K562 (cell line): ENCODE measurements around the gene ITPKA. TPM values are rescaled to one million over a fixed set of nuclear protein-coding genes. Genes with fewer than 3 reads are reported as not detected.

Source experiments
- ATAC-seq: fragments of 200-7000 bp; cut with Tn5 transposase; 3 replicates; pipeline ENCODE4 v1.9.1; 2020; ENCODE audit warnings: moderate library complexity
- BruUV-seq: library from RNA; stranded (reverse); fragments of 400-500 nt; replicated peaks from 2 replicates; lab custom pipeline; 2021; lab: Mats Ljungman, UMichigan
- CTCF ChIA-PET: fragments of 300-600 bp; formaldehyde crosslinking; extraction: SDS; loops from one replicate; lab custom pipeline; 2021; ENCODE audit warnings: low intra/inter-chr PET ratio; lab: Yijun Ruan, JAX
- POLR2A ChIA-PET: fragments of 300-600, 350-650 bp; sonication (Branson Sonifier 250); formaldehyde crosslinking; extraction: SDS; loops from one replicate; lab custom pipeline; 2021; ENCODE audit warnings: antibody characterized with exemption, inconsistent platforms; lab: Yijun Ruan, JAX
- DNase-seq, 4 experiments: peaks; one replicate each; pipeline versions ENCODE4 v3.0.0 to v3.0.0-alpha.2; 2011 to 2018; ENCODE audit warnings: low spot score in 3 of 4, mixed read lengths in 3 of 4; ENCODE audit errors: extremely low read depth in 1 of 4
- FAIRE-seq: peaks from 2 replicates; lab custom pipeline; 2011; peaks lifted over from hg19 to GRCh38; lab: Jason Lieb, UNC
- H2AFZ ChIP-seq: 2 replicates; pipeline ENCODE4 v1.6.0; 2011; ENCODE audit warnings: low read depth, low read length, control low read depth, inconsistent platforms
- H3K27ac ChIP-seq: fragments of 200-600 bp; 3 replicates; pipeline ENCODE4 v1.8.0; 2011; ENCODE audit warnings: low read depth, mild to moderate bottlenecking, control low read depth, inconsistent platforms, low read length, moderate library complexity, mixed read lengths; ENCODE audit errors: extremely low read depth
- H3K27me3 ChIP-seq, 2 experiments: fragments of 300-600 bp in 1 of 2; 2 replicates in 1 of 2; 3 replicates in 1 of 2; pipeline versions ENCODE4 v1.6.0 to v1.8.0; 2011; ENCODE audit warnings: inconsistent platforms in 2 of 2, low read length in 2 of 2, mild to moderate bottlenecking in 1 of 2, mixed read lengths in 1 of 2, moderate library complexity in 1 of 2; ENCODE audit not compliant: control insufficient read depth in 2 of 2, insufficient read depth in 2 of 2
- H3K36me3 ChIP-seq: fragments of 300-600 bp; 3 replicates; pipeline ENCODE4 v1.8.0; 2011; ENCODE audit warnings: mild to moderate bottlenecking, low read length, inconsistent platforms; ENCODE audit not compliant: control insufficient read depth, insufficient read depth
- H3K4me1 ChIP-seq, 2 experiments: fragments of 200-600 bp in 1 of 2; replicated peaks in 1 of 2; 2 replicates in 1 of 2; 3 replicates in 1 of 2; pipeline versions ENCODE4 v1.5.1 to v1.8.0; 2011; ENCODE audit warnings: inconsistent platforms in 2 of 2, low read length in 2 of 2, mild to moderate bottlenecking in 1 of 2, mixed read lengths in 1 of 2, moderate library complexity in 1 of 2; ENCODE audit not compliant: control insufficient read depth in 2 of 2, insufficient read depth in 2 of 2
- H3K4me2 ChIP-seq: 2 replicates; pipeline ENCODE4 v1.6.1; 2011; ENCODE audit warnings: low read length, control low read depth, inconsistent platforms, mixed read lengths; ENCODE audit not compliant: insufficient read depth
- H3K4me3 ChIP-seq: fragments of 200-600 bp; sonication (generic), shearing (Covaris generic); 2 replicates; pipeline ENCODE4 v1.5.1; 2016; ENCODE audit warnings: control low read depth, inconsistent platforms
- H3K79me2 ChIP-seq: fragments of 200-600 bp; 3 replicates; pipeline ENCODE4 v1.8.0; 2011; ENCODE audit warnings: low read length, inconsistent platforms; ENCODE audit not compliant: control insufficient read depth, insufficient read depth
- H3K9ac ChIP-seq, 2 experiments: 2 replicates each; pipeline versions ENCODE4 v1.6.0 to v1.6.1; 2011; ENCODE audit warnings: low read depth in 2 of 2, low read length in 2 of 2, control low read depth in 1 of 2, inconsistent platforms in 1 of 2, mild to moderate bottlenecking in 1 of 2, mixed read lengths in 1 of 2; ENCODE audit not compliant: insufficient read depth in 1 of 2
- H3K9me1 ChIP-seq: one replicate; pipeline ENCODE4 v1.6.0; 2011; ENCODE audit warnings: inconsistent platforms, mild to moderate bottlenecking, low read length, moderate library complexity; ENCODE audit not compliant: control insufficient read depth, insufficient read depth
- H3K9me3 ChIP-seq: replicated peaks from 2 replicates; pipeline ENCODE4 v1.5.1; 2011; ENCODE audit warnings: low read depth, low read length, inconsistent platforms; ENCODE audit not compliant: control insufficient read depth, insufficient read depth
- H4K20me1 ChIP-seq: replicated peaks from 2 replicates; pipeline ENCODE4 v1.6.1; 2011; ENCODE audit warnings: low read length, inconsistent platforms, mixed read lengths; ENCODE audit not compliant: control insufficient read depth, insufficient read depth
- BRD4 ChIP-seq: fragments of 200-600 bp; sonication (generic); IDR thresholded peaks from 2 replicates; pipeline ENCODE4 v1.6.1; 2017; ENCODE audit warnings: inconsistent platforms
- FOXK2 ChIP-seq, 2 experiments: fragments of 450-650 bp; IDR thresholded peaks in 1 of 2; conservative IDR thresholded peaks in 1 of 2; 2 replicates each; pipeline ENCODE4 v1.6.1; 2016; ENCODE audit warnings: low read depth in 2 of 2, mild to moderate bottlenecking in 1 of 2
- MCM5 ChIP-seq: fragments of 450-650 bp; IDR thresholded peaks from 2 replicates; pipeline ENCODE4 v1.6.1; 2016; ENCODE audit warnings: low read depth
- MEF2A ChIP-seq: IDR thresholded peaks from 2 replicates; pipeline ENCODE4 v1.6.1; 2011; ENCODE audit warnings: low read depth, mild to moderate bottlenecking, low read length, moderate library complexity; ENCODE audit not compliant: control insufficient read depth
- NFRKB ChIP-seq: fragments of 450-650 bp; IDR thresholded peaks from 2 replicates; pipeline ENCODE4 v1.6.1; 2016; ENCODE audit warnings: low read depth
- NFXL1 ChIP-seq: fragments of 450-650 bp; formaldehyde crosslinking; IDR thresholded peaks from 2 replicates; pipeline ENCODE4 v1.4.0; 2021; ENCODE audit warnings: mild to moderate bottlenecking
- PML ChIP-seq: IDR thresholded peaks from 2 replicates; pipeline ENCODE4 v1.6.1; 2012; ENCODE audit warnings: low read length, inconsistent platforms
- PURB ChIP-seq: sonication (generic); formaldehyde crosslinking; IDR thresholded peaks from 2 replicates; pipeline ENCODE4 v1.9.0; 2021; ENCODE audit warnings: low read depth, mild to moderate bottlenecking, missing genetic modification reagents
- RAD21 ChIP-seq, 2 experiments: fragments of 250-450 bp in 1 of 2; fragments of 450-650 bp in 1 of 2; sonication (Bioruptor Pico) in 1 of 2; formaldehyde crosslinking in 1 of 2; IDR thresholded peaks in 1 of 2; conservative IDR thresholded peaks in 1 of 2; 2 replicates each; pipeline versions ENCODE4 v1.4.0 to v1.8.0; 2020 to 2022; ENCODE audit warnings: mild to moderate bottlenecking in 2 of 2, moderate library complexity in 1 of 2
- RCOR1 ChIP-seq, 2 experiments: IDR thresholded peaks; 2 replicates each; pipeline ENCODE4 v1.6.1; 2012; ENCODE audit warnings: low read depth in 2 of 2, low read length in 2 of 2, borderline replicate concordance in 1 of 2, improper control_type of control experiment in 1 of 2
- SMAD2 ChIP-seq: fragments of 150-350 bp; IDR thresholded peaks from 2 replicates; pipeline ENCODE4 v1.6.1; 2014; ENCODE audit warnings: low read depth, mild to moderate bottlenecking, low read length
- SMC3 ChIP-seq: conservative IDR thresholded peaks from 2 replicates; pipeline ENCODE4 v1.6.1; 2011; ENCODE audit warnings: low read depth, low read length, improper control_type of control experiment; ENCODE audit not compliant: insufficient read depth
- TARDBP ChIP-seq: fragments of 450-650 bp; IDR thresholded peaks from 2 replicates; pipeline ENCODE4 v1.6.1; 2016
- TBP ChIP-seq: optimal IDR thresholded peaks from 2 replicates; pipeline ENCODE3; 2011; ENCODE audit warnings: low read depth, low read length, improper control_type of control experiment
- TRIM28 ChIP-seq: fragments of 450-650 bp; IDR thresholded peaks from 2 replicates; pipeline ENCODE4 v1.6.1; 2017
- XRCC3 ChIP-seq: fragments of 450-650 bp; IDR thresholded peaks from 2 replicates; pipeline ENCODE4 v1.6.1; 2017; ENCODE audit warnings: mild to moderate bottlenecking, moderate library complexity
- ZNF444 ChIP-seq: fragments of 250-450 bp; sonication (Bioruptor Pico); IDR thresholded peaks from 2 replicates; pipeline ENCODE4 v1.4.0; 2020; ENCODE audit warnings: mild to moderate bottlenecking, moderate library complexity
- ZNF586 ChIP-seq: fragments of 450-650 bp; formaldehyde crosslinking; conservative IDR thresholded peaks from 2 replicates; pipeline ENCODE4 v1.4.0; 2020; ENCODE audit warnings: mild to moderate bottlenecking, moderate library complexity
- WGBS: fragments of 100-300 bp; shearing (Covaris generic); methylation state at CpG from one replicate; pipeline ENCODE4 v1.1.6; 2016; ENCODE audit warnings: low coverage, mixed read lengths; ENCODE audit not compliant: insufficient coverage; ENCODE audit errors: missing lambda C conversion rate; 5-methylcytosine and 5-hydroxymethylcytosine counted together
- in situ Hi-C: fragments of 300-500 bp; cut with MboI; formaldehyde crosslinking; loops from 4 replicates; pipeline ENCODE4 v1.15.0; 2018; ENCODE audit warnings: inconsistent platforms, mixed read lengths
- intact Hi-C: fragments of 100-400 bp; cut with micrococcal nuclease; formaldehyde crosslinking; loops from 2 replicates; pipeline ENCODE4 v1.14.2; 2022
- polyA plus RNA-seq, 8 experiments: library from polyadenylated mRNA; depleted of rRNA in 4 of 8; stranded (reverse) in 5 of 8; unstranded in 3 of 8; fragments of >200 nt; fragmentation: Nextera tagmentation in 2 of 8; fragmentation: Illumina TruSeq in 1 of 8; extraction: Ambion mirVana in 2 of 8; extraction: Trizol in 1 of 8; gene quantifications; 2 replicates each; pipeline versions ENCODE4 v1.2.1 to v1.2.3, GENCODE V29; 2011 to 2014; ENCODE audit warnings: inconsistent platforms in 1 of 8, missing spikeins in 1 of 8
- total RNA-seq, 7 experiments: library from RNA; depleted of rRNA in 6 of 7; stranded (reverse); fragments of >200 nt in 6 of 7; fragmentation: Illumina TruSeq in 2 of 7; extraction: Trizol in 2 of 7; gene quantifications; 2 replicates each; pipeline versions ENCODE4 v1.2.1 to v1.2.3, GENCODE V29; 2011 to 2021; ENCODE audit warnings: low replicate concordance in 1 of 7
- TF ChIP-seq, protein P1 (sequence below): fragments of 450-650 bp; IDR thresholded peaks from 2 replicates; pipeline ENCODE4 v1.6.1; 2017; ENCODE audit warnings: mild to moderate bottlenecking, moderate library complexity

The ITPKA gene
- total and polyA plus RNA-seq, 9 of the 15 experiments (the other 6 are each of a cell fraction or from before 2014, with no cell fraction given): 0.14 to 68.4 (median 11.5) TPM

DNA sequence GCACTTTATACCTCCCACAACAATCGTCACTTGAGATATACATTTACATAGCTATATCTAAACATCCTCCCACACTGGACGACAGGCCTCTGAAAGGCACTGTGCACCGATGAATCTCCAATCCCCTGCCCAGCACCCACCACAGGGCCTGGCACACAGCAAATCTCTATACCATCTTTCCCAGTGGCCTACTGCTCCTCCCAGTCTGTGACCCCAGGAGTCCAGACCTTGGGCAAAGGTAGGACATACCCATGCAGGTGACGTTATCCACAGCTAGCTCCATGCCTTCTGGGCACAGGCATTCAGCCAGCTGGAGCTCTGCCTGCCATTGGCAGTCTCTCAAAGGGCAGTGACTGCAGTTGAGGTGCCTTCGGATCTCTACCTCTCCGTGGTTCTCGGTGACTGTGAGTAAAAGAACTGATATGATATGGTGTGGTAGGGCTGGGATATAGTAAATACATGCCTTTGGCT, 14.2 kb downstream of the ITPKA start:
- H3K4me3 ChIP-seq: no peak overlapping the region
- ATAC-seq: no peak
- ChIA-PET CTCF (no interaction called here), POLR2A (interaction anchor here (0.5 to 1.8 kb wide), 6 partner anchors 10 to 154 kb away, joined by 3 to 8 read pairs (median 3); no protein-coding TSS in a partner anchor)
- no peak for DNase-seq
- no peaks in the 10 kb centered on the region for H3K27me3 ChIP-seq
- H2AFZ ChIP-seq: no peak overlapping the region
- H3K79me2 ChIP-seq: no peaks in the 10 kb centered on the region
- intact Hi-C loops: no loop called here
- H3K9ac ChIP-seq: peak overlapping the region in 1 of 2 experiments; percentile 2; a peak in 1 of 4 replicates
- no peak for FAIRE-seq
- no TSS peak for BruUV-seq
- no peak for TF ChIP-seq PURB (CRISPR knock-in tag)
- TF ChIP-seq BRD4: no peak
- TF ChIP-seq, protein P1, sequence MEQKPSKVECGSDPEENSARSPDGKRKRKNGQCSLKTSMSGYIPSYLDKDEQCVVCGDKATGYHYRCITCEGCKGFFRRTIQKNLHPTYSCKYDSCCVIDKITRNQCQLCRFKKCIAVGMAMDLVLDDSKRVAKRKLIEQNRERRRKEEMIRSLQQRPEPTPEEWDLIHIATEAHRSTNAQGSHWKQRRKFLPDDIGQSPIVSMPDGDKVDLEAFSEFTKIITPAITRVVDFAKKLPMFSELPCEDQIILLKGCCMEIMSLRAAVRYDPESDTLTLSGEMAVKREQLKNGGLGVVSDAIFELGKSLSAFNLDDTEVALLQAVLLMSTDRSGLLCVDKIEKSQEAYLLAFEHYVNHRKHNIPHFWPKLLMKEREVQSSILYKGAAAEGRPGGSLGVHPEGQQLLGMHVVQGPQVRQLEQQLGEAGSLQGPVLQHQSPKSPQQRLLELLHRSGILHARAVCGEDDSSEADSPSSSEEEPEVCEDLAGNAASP: no peak
- TF ChIP-seq RAD21 (CRISPR knock-in tag; conservative IDR thresholded peaks at IDR 0.05 in 1 of 2, IDR thresholded peaks at IDR 0.05 in 1 of 2): no peak
- no peak for TF ChIP-seq SMC3
- TF ChIP-seq XRCC3: no peak
- no peak for TF ChIP-seq PML
- no peak for TF ChIP-seq ZNF586 (CRISPR knock-in tag)
- TF ChIP-seq NFXL1 (CRISPR knock-in tag): no peak
- TF ChIP-seq RCOR1 (IDR thresholded peaks at IDR 0.05; ENCODE audit: borderline replicate concordance in 1 of 2, low read depth in 2 of 2, low read length in 2 of 2): no peak
- no peak for TF ChIP-seq MEF2A
- no peak for TF ChIP-seq FOXK2 (conservative IDR thresholded peaks at IDR 0.05 in 1 of 2, IDR thresholded peaks at IDR 0.05 in 1 of 2; ENCODE audit: low read depth in 2 of 2)
- no peak for TF ChIP-seq SMAD2
- TF ChIP-seq ZNF444 (CRISPR knock-in tag): no peak
- no peak for TF ChIP-seq NFRKB
- TF ChIP-seq TARDBP: no peak
- no peak for TF ChIP-seq TRIM28
- TF ChIP-seq MCM5: no peak
- no peak for TF ChIP-seq TBP
- H3K4me2 ChIP-seq: no peak overlapping the region
- H3K36me3 ChIP-seq: peaks cover 14% of the 10 kb centered on the region; the same call in 1 of the 3 replicates
- H3K9me1 ChIP-seq: peaks cover 3% of the 10 kb centered on the region
- H3K9me3 ChIP-seq: no peaks in the 10 kb centered on the region
- no peak overlapping the region for H3K27ac ChIP-seq
- H3K4me1 ChIP-seq: peaks cover 0 to 17% of the 10 kb centered on the region in 2 experiments; a peak in 4 of 5 replicates
- in situ Hi-C loops: no loop called here
- 62% methylated on average over 7 of the region's 7 CpGs for WGBS
- no peaks in the 10 kb centered on the region for H4K20me1 ChIP-seq
